ENCODE measurements around the gene IGFBP6. TPM values are rescaled to one million over a fixed set of nuclear protein-coding genes. Genes with fewer than 3 reads are reported as not detected.

Gene IGFBP6
- total RNA-seq, 1 experiment from 2014 or later = 1.9 TPM

DNA sequence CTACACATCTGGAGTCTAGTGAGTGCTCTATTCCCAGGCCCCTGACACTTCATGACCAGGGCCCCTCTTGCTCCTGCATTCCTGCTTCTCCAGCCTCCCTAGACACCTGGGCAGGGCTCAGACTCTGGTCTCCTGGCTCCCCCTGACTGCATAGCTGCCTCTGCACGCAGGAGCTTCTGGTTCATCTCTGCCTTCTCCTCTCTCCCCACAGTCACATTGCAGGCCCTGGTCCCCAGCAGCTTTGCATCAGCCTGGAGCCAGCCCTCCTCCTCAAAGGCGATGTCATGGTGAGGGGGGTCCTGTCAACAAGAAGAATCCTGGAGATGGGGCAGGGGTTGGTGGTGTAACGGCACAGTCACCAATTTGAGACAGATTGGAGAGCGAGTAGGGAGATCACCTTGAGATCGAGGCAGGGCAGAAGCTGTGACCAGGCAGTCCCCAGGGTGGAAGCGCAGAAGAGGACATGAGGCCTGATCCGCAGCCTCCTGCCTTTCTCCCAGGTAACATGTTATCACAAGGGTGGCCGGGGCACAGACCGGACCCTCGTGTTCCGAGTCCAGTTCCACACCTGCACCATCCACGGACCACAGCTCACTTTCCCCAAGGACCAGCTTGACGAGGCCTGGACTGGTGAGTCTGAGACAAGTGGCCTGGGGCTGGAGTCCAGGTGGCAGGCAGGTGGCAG is 39.5 kb upstream of the IGFBP6 start:
- in situ Hi-C loops (cut with HindIII; ENCODE audit: low pct_unique_long_range_greater_than_20kb, low sequenced_read_pairs) = no loop called here

DNA sequence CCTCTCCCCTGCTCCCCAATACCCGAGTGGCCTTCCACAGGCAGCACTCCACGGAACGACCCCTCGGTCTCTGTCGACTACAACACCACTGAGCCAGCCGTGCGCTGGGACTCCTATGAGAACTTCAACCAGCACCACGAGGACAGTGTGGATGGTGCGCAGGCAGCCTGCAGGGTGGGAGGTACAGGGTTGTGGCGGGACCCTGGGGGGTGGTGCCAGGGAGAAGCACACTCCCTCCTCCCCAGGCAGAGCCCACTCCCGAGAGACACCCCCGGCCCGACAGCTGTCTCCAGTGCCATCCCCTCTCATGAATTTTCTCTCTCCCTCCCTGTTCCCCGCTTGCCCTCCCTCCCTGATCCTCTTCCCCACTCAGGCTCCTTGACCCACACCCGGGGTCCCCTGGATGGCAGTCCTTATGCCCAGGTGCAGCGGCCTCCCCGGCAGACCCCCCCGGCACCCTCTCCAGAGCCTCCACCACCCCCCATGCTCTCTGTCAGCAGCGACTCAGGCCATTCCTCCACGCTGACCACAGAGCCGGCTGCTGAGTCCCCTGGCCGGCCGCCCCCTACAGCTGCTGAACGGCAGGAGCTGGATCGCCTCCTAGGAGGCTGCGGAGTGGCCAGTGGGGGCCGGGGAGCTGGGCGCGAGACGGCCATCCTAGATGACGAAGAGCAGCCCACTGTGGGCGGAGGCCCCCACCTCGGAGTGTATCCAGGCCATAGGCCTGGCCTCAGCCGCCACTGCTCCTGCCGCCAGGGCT is 38.6 kb upstream of the IGFBP6 start:
- DNase-seq (ENCODE audit: low read depth, low spot score) = no peak
- in situ Hi-C loops (cut with HindIII; ENCODE audit: low pct_unique_long_range_greater_than_20kb, low sequenced_read_pairs) = no loop called here

More for the DNA sequence above, 39.5 kb upstream of the IGFBP6 start:
- DNase-seq (ENCODE audit: low read depth, low spot score) = no peak

DNA sequence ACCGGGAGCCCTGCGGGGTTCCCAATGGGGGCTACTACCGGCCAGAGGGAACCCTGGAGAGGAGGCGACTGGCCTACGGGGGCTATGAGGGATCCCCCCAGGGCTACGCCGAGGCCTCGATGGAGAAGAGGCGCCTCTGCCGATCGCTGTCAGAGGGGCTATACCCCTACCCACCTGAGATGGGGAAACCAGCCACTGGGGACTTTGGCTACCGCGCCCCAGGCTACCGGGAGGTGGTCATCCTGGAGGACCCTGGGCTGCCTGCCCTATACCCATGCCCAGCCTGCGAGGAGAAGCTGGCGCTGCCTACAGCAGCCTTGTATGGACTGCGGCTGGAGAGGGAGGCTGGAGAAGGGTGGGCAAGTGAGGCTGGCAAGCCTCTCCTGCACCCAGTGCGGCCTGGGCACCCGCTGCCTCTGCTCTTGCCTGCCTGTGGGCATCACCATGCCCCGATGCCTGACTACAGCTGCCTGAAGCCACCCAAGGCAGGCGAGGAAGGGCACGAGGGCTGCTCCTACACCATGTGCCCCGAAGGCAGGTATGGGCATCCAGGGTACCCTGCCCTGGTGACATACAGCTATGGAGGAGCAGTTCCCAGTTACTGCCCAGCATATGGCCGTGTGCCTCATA is 37.9 kb upstream of the IGFBP6 start:
- in situ Hi-C loops (cut with HindIII; ENCODE audit: low pct_unique_long_range_greater_than_20kb, low sequenced_read_pairs) = no loop called here

DNA sequence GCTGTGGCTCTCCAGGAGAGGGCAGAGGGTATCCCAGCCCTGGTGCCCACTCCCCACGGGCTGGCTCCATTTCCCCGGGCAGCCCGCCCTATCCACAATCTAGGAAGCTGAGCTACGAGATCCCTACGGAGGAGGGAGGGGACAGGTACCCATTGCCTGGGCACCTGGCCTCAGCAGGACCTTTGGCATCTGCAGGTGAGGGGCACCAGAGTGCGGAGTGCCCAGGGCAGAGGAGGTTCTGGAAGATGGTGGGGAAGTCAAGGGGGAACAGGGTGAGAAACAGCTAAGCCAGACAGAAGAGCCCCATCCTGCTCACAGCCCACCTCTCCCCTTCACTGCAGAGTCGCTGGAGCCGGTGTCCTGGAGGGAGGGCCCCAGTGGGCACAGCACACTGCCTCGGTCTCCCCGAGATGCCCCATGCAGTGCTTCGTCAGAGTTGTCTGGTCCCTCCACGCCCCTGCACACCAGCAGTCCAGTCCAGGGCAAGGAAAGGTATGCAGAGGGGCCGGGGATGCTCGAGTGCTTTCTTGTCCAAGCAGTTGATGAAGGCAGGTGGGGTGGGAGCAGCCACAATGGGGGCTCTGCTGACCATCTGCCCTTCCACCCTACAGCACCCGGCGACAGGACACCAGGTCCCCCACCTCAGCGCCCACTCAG is 37.3 kb upstream of the IGFBP6 start:
- no peak for DNase-seq (ENCODE audit: low read depth, low spot score)
- in situ Hi-C loops (cut with HindIII; ENCODE audit: low pct_unique_long_range_greater_than_20kb, low sequenced_read_pairs) = no loop called here

More for the DNA sequence above, 37.9 kb upstream of the IGFBP6 start:
- DNase-seq (ENCODE audit: low read depth, low spot score) = no peak

DNA sequence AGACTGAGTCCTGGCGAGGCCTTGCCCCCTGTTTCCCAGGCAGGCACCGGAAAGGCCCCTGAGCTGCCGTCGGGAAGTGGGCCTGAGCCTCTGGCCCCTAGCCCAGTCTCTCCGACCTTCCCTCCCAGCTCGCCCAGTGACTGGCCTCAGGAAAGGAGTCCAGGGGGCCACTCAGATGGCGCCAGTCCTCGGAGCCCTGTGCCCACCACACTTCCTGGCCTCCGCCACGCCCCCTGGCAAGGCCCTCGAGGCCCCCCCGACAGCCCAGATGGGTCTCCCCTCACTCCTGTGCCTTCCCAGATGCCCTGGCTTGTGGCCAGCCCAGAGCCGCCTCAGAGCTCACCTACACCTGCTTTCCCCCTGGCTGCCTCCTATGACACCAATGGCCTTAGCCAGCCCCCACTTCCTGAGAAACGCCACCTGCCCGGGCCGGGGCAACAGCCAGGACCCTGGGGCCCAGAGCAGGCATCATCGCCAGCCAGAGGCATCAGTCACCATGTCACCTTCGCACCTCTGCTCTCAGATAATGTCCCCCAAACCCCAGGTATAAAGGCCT is 36.7 kb upstream of the IGFBP6 start:
- in situ Hi-C loops (cut with HindIII; ENCODE audit: low pct_unique_long_range_greater_than_20kb, low sequenced_read_pairs) = no loop called here
- DNase-seq (ENCODE audit: low read depth, low spot score) = no peak

DNA sequence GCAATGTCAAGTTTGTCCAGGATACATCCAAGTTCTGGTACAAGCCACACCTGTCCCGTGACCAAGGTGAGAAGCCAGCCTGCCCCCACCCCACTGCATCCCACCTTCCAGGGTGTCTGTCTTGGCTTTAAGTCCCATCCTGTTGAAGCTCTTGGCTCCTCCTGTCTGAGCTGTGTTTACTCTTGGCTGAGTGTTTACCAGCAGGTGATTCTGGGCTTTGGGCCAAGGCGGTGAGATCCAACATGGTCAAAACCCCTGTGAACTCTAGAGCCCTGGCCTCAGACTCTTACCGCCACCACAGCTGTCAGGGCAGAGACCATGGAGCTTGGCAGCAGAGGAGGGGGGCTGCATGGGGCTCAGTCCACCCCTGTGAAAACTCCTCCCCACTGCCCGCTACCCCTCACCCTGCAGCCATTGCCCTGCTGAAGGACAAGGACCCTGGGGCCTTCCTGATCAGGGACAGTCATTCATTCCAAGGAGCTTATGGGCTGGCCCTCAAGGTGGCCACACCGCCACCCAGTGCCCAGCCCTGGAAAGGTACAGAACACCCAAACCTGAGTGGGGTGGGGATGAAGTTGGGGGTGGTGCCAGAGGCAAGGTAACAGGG is 36.0 kb upstream of the IGFBP6 start:
- in situ Hi-C loops (cut with HindIII; ENCODE audit: low pct_unique_long_range_greater_than_20kb, low sequenced_read_pairs) = no loop called here
- DNase-seq (ENCODE audit: low read depth, low spot score) = no peak

DNA sequence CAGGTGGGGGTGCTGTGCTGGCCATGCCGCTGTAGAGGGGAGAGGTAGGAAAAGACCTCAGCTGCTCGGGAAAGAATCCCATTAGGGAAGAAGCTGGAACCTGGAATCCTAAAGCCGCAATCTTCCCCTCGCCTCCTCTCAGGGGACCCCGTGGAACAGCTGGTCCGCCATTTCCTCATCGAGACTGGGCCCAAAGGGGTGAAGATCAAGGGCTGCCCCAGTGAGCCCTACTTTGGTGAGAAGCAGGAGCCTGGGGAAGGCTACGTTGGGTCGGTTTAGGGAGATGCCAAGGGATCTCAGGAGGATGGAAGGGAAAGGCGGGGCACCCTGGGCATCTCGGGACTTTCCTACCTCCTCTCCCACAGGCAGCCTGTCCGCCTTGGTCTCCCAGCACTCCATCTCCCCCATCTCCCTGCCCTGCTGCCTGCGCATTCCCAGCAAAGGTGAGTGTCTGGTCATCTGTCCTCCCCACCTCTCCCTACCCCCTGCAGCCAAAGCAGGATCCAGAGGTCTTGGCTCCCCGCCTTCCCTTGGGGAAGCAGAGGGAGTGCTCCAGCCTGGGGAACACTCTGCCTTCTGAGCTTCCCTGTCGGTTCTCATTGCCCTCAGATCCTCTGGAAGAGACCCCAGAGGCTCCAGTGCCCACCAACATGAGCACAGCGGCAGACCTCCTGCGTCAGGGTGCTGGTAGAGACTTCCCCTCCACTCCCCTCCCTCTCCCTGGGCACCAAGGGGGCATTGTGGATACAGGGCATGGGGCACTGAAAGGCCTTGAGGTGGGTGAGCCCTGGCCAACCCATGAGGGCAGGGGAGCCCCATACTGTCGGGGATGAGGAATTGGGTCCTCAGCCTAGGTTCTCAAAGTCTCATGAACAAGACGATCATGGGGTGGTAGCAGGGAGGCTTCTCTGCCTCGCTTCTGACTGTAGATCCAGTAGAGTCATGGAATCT is 35.2 kb upstream of the IGFBP6 start:
- DNase-seq (ENCODE audit: low read depth, low spot score) = no peak
- in situ Hi-C loops (cut with HindIII; ENCODE audit: low pct_unique_long_range_greater_than_20kb, low sequenced_read_pairs) = no loop called here

DNA sequence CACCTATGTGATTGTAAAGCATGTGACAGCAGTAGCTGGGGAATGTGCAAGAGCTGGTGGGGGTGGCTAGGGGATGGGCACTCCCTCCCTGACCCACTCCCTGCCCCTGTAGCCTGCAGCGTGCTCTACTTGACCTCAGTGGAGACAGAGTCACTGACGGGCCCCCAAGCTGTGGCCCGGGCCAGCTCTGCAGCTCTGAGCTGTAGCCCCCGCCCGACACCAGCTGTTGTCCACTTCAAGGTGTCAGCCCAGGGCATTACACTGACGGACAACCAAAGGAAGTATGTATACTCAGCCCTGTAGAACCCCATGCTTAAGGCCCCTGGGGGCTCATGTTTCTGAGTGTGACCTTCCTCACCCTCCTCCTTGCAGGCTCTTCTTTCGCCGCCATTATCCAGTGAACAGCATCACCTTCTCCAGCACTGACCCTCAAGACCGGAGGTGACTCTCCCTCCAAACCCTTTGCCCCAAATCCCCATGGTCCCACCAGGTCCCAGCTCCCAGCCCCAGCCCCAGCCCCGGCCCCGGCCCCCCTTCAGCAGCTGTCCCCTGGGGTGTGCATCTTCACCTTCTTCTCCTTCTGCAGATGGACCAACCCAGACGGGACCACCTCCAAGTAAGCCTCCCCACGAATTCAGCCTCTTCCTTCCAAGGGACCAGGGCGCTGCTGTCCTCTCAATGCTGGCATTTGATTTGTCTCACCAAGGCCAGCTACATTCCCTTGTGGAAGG is 34.3 kb upstream of the IGFBP6 start:
- DNase-seq (ENCODE audit: low read depth, low spot score) = no peak
- in situ Hi-C loops (cut with HindIII; ENCODE audit: low pct_unique_long_range_greater_than_20kb, low sequenced_read_pairs) = no loop called here

DNA sequence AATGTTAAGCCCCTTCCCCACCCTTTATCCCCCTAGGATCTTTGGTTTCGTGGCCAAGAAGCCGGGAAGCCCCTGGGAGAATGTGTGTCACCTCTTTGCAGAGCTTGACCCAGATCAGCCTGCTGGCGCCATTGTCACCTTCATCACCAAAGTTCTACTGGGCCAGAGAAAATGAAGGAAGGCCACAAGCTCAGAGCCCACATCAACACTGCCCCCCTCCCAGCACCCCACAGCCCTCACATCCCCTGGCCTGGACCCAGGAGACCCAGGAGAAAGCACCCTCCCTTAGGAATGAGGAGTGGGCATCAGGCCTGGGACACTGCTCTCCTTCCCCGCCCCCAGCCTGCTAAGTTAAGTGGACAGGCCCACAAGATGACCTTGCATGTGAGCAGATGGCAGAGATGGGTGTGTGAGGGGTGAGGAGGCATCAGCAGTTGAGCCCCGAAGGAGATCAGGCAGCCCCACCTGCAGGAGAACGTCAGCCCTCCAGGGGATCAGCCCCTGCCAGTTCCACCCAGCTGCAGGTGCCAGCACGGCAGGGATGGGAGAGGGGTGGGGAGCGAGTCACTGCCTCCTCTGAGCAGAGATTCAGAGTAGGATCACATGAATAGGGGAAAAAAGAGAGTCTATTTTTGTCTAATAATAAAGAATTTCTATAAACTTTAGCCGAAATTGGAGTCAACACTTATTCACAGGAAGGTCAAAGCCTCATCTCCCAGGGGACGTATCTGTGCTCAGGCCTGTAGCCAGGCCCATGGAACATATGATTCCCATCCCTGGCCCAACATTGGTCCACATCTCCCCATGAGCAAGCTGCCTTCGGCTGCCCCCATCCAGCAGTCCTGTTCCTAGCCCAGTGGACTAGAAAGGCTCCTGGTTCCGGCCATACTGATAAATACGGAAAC is 33.5 kb upstream of the IGFBP6 start:
- in situ Hi-C loops (cut with HindIII; ENCODE audit: low pct_unique_long_range_greater_than_20kb, low sequenced_read_pairs) = no loop called here
- no peak for DNase-seq (ENCODE audit: low read depth, low spot score)

DNA sequence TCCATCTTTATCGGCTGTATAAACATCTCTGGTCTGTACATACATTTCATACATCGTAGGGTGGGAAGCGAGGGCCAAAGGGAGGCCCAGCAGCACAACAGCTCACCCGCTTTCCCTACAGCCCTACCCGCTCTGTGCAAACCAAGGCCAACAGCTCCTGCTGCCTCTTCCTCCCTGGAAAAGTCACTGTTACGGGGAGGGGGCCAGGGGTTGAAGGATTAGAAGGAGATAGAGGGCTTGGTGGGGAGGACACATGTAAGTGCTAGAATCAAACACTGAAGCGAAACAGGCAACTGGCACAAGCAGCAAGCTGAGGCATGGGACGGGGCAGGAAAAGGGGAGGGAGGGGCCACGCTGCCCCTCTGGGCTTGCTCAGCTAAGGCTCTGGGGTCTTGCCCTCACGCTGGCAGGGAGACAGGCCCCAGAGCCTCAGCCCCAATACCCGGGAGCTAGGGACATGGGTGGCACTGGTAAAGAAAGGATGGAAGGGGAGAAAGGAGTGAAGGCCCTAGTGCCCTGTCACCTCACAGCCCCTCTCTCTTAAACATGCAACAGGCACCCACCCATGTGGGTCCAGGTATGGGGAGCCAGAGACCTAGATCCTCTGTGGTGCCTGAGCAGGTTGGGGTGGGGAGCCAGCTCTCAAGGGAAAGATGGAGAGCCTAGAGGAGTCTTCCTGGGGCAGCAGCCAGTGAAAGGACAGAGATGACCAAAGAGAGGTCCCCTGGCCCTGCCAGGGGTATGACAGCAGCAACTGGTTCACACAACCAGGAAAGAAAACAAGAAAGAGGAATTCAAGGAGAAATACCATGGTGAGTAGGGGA is 32.6 kb upstream of the IGFBP6 start:
- in situ Hi-C loops (cut with HindIII; ENCODE audit: low pct_unique_long_range_greater_than_20kb, low sequenced_read_pairs) = no loop called here
- no peak for DNase-seq (ENCODE audit: low read depth, low spot score)

DNA sequence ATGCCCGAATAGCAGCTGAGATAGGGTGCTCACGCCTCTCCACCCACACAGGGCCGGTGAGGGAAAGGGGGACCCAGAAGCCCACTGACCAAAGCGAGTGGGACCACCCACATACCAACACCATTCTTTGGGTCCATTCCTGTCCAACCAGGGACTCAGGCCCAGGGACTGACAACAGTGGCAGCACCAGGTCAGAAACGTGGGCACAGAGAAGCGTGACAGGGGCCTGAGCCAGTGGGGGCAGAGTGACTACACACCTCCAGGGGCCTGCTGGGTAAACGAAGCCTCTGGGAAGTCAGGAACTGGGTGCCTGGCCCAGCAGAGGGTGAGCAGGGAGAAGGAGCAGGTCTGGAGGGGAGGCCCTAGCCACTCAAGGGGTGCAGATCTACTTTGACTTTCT is 32.0 kb upstream of the IGFBP6 start:
- in situ Hi-C loops (cut with HindIII; ENCODE audit: low pct_unique_long_range_greater_than_20kb, low sequenced_read_pairs) = no loop called here
- DNase-seq (ENCODE audit: low read depth, low spot score) = no peak

DNA sequence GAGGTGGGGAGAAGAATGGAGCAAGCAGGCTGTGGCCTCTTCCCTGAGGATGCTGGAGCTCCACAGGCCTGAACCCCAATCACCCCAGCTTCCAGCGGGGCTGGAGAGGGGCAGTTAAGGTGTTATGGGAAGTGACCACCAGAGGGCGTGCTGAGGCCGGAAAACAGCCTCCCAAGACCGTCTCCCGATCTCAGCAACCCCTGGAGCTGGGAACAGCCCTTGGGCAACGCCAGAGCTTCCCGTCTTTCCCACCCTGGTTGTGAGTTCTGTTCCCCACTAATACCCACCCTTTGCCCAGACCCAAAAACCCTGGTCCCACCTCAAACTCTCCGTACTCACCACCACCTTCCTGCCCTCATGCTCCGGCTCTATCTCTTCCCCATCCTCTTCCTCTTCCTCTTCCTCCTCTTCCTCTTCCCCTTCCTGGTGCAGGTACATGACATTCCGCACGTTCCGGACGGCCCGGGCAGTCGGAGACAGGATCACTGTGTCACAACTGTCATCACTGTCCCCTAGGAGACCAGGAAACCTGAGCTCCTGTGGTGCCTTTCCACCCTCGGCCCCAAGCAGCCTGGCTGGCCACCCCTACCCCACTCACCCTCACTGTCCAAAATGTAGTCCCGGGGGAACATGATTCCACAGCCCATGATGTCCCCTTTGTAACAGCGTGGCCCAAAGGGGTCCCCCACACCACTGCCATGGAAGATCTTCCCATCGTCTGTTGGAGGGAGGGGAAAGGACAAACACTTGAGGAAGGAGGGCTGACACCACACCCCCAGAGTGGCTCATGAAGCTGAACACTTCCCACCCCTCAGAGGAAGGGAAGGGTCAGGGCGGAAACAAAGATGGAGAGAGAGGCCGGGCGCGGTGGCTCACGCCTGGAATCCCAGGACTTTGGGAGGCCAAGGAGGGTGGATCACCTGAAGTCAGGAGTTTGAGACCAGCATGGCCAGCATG is 31.2 kb upstream of the IGFBP6 start:
- in situ Hi-C loops (cut with HindIII; ENCODE audit: low pct_unique_long_range_greater_than_20kb, low sequenced_read_pairs) = no loop called here
- DNase-seq (ENCODE audit: low read depth, low spot score) = peak; percentile 75

Measured in SK-MEL-5 (cell line).